ENCODE data around the gene PLP2. TPM values are rescaled to one million over a fixed set of nuclear protein-coding genes. Genes with fewer than 3 reads are reported as not detected.

Gene PLP2
- total and polyA plus RNA-seq, 8 donors: 36.0 to 126 (median 119) TPM

GRCh38 chrX:49199906-49200771, 28.4 kb downstream of the PLP2 start, which contains the start of gene SYP:
Gene SYP (minus strand): TSS chrX:49200193. CDS start chrX:49200186, 7 bp downstream.
- FAIRE-seq: no peak
- no peaks in the 10 kb centered on the region for H3K9me3 ChIP-seq
- intact Hi-C loops (cut with DNase I): no loop called here
- WGBS, 2 donors: 1 to 41% methylated on average over 42 to 61 of the region's 61 CpGs
- peak; percentile 84 to 96 (median 91) for DNase-seq
- TF ChIP-seq CTCF (IDR thresholded peaks at IDR 0.05): no peak
- peak within 1 kb of the TSS in 2 of 4 donors; percentile 29 to 41 for H3K4me3 ChIP-seq
- ATAC-seq: peak; percentile 93 to 94 (median 94)
- peaks cover 0 to 5% (median 4%) of the 10 kb centered on the region in 3 donors for H3K4me1 ChIP-seq
- no peaks in the 10 kb centered on the region for H3K36me3 ChIP-seq
- H3K27me3 ChIP-seq: no peaks in the 10 kb centered on the region
- peak within 1 kb of the TSS; percentile 17 to 75 (median 56) for H3K27ac ChIP-seq

- Histone ChIP-seq H3K27ac (peak overlapping the region in 2 of 4 donors; percentile 12 to 55), H3K4me1 (peaks cover 0 to 5% (median 4%) of the 10 kb centered on the region in 3 donors), H3K27me3 (no peaks in the 10 kb centered on the region), H3K36me3 (no peaks in the 10 kb centered on the region), H3K9me3 (no peaks in the 10 kb centered on the region), H3K4me3 (no peak overlapping the region)
- no peak for TF ChIP-seq CTCF (IDR thresholded peaks at IDR 0.05)
- ATAC-seq (peak; percentile 33 to 58 (median 46)), DNase-seq (no peak), FAIRE-seq (peak; percentile 57)
- intact Hi-C loops (cut with DNase I): no loop called here
- WGBS, 2 donors: 37 to 39% methylated on average over 2 of the region's 2 CpGs
These were observed 30.3 kb downstream of the PLP2 start for GRCh38 chrX:49202022-49202421.

- ATAC-seq (no peak), FAIRE-seq (no peak), DNase-seq (no peak)
- no peak for TF ChIP-seq CTCF (IDR thresholded peaks at IDR 0.05)
- Histone ChIP-seq H3K9me3 (no peaks in the 10 kb centered on the region), H3K4me1 (peaks cover 0 to 5% (median 4%) of the 10 kb centered on the region in 3 donors), H3K27ac (no peak overlapping the region), H3K27me3 (no peaks in the 10 kb centered on the region), H3K36me3 (no peaks in the 10 kb centered on the region), H3K4me3 (no peak overlapping the region)
- intact Hi-C loops (cut with DNase I): no loop called here
- 64 to 71% methylated on average over 3 of the region's 3 CpGs for WGBS, 2 donors
These were observed 31.8 kb downstream of the PLP2 start for GRCh38 chrX:49203536-49203935.

- Histone ChIP-seq H3K27ac (no peak overlapping the region), H3K4me1 (peaks cover 0 to 5% (median 4%) of the 10 kb centered on the region in 3 donors), H3K27me3 (no peaks in the 10 kb centered on the region), H3K4me3 (no peak overlapping the region), H3K36me3 (no peaks in the 10 kb centered on the region), H3K9me3 (no peaks in the 10 kb centered on the region)
- FAIRE-seq: no peak
- no peak for TF ChIP-seq CTCF (IDR thresholded peaks at IDR 0.05)
- intact Hi-C loops (cut with DNase I): no loop called here
- no peak for DNase-seq
- WGBS, 2 donors: 63 to 77% methylated on average over 6 of the region's 6 CpGs
- ATAC-seq: no peak
These were observed 32.3 kb downstream of the PLP2 start for GRCh38 chrX:49204017-49204416.

GRCh38 chrX:49204709-49205108, 33.0 kb downstream of the PLP2 start:
- no peak overlapping the region for H3K4me3 ChIP-seq
- H3K9me3 ChIP-seq: no peaks in the 10 kb centered on the region
- WGBS, 2 donors: 59 to 73% methylated on average over 4 of the region's 4 CpGs
- ATAC-seq: no peak
- FAIRE-seq: no peak
- no peaks in the 10 kb centered on the region for H3K27me3 ChIP-seq
- intact Hi-C loops (cut with DNase I): no loop called here
- no peaks in the 10 kb centered on the region for H3K36me3 ChIP-seq
- no peak for TF ChIP-seq CTCF (IDR thresholded peaks at IDR 0.05)
- DNase-seq: no peak
- H3K27ac ChIP-seq: no peak overlapping the region
- peaks cover 0 to 5% (median 4%) of the 10 kb centered on the region in 3 donors for H3K4me1 ChIP-seq
